Mesothelial cell of epicardium (in vitro differentiated cells): ENCODE data around the gene FADS2. TPM values are rescaled to one million over a fixed set of nuclear protein-coding genes. Genes with fewer than 3 reads are reported as not detected.

ENCODE experiments used
- DNase-seq, 2 experiments: peaks; one replicate each; pipeline ENCODE4 v3.0.0; 2021; ENCODE audit warnings: low spot score in 2 of 2; ENCODE audit not compliant: unreplicated experiment in 2 of 2
- H3K27ac Mint-ChIP-seq: 2 replicates; pipeline ENCODE4 v1.8.0; 2021; ENCODE audit warnings: mixed read lengths
- H3K27me3 Mint-ChIP-seq: 2 replicates; pipeline ENCODE4 v1.8.0; 2021; ENCODE audit warnings: low read depth, mixed read lengths
- H3K36me3 Mint-ChIP-seq: 2 replicates; pipeline ENCODE4 v1.8.0; 2021; ENCODE audit warnings: mixed read lengths
- H3K4me1 Mint-ChIP-seq: 2 replicates; pipeline ENCODE4 v1.8.0; 2021; ENCODE audit warnings: mixed read lengths
- H3K4me3 Mint-ChIP-seq: 2 replicates; pipeline ENCODE4 v1.8.0; 2021; ENCODE audit warnings: mild to moderate bottlenecking, moderate library complexity, mixed read lengths
- H3K9me3 Mint-ChIP-seq: 2 replicates; pipeline ENCODE4 v1.8.0; 2021; ENCODE audit warnings: mixed read lengths
- CTCF ChIP-seq: fragments of 200-600 bp; sonication (generic); IDR thresholded peaks from one replicate; pipeline ENCODE4 v1.5.0; 2021; ENCODE audit warnings: antibody characterized with exemption; ENCODE audit not compliant: unreplicated experiment
- microRNA-seq: library from miRNA; unstranded; fragments of <30 nt; microRNA quantifications from one replicate; pipeline ENCODE4 v1.2.0, GENCODE V29; 2021; ENCODE audit warnings: inconsistent platforms, mixed read lengths
- total RNA-seq: library from RNA; stranded (reverse); gene quantifications from 3 replicates; pipeline ENCODE4 v1.2.1, GENCODE V29; 2021

The FADS2 gene
- total RNA-seq, 1 donor from 2014 or later: 337 TPM

GRCh38 chr11:61912991-61913698 lies 85.0 kb downstream of the FADS2 start:
- Mint-ChIP-seq H3K9me3 (no peaks in the 10 kb centered on the region), H3K4me3 (no peak overlapping the region), H3K27ac (peak overlapping the region; percentile 0), H3K27me3 (peaks cover 18% of the 10 kb centered on the region), H3K4me1 (peaks cover 23% of the 10 kb centered on the region), H3K36me3 (no peaks in the 10 kb centered on the region)
- DNase-seq: no peak
- TF ChIP-seq CTCF: no peak

GRCh38 chr11:61913699-61914395 lies 85.7 kb downstream of the FADS2 start:
- Mint-ChIP-seq H3K9me3 (no peaks in the 10 kb centered on the region), H3K27me3 (peaks cover 25% of the 10 kb centered on the region), H3K36me3 (no peaks in the 10 kb centered on the region), H3K4me3 (no peak overlapping the region), H3K27ac (no peak overlapping the region), H3K4me1 (peaks cover 27% of the 10 kb centered on the region)
- TF ChIP-seq CTCF: no peak
- no peak for DNase-seq

- H3K4me1 Mint-ChIP-seq: peaks cover 28% of the 10 kb centered on the region
- DNase-seq: no peak
- no peaks in the 10 kb centered on the region for H3K9me3 Mint-ChIP-seq
- H3K27ac Mint-ChIP-seq: no peak overlapping the region
- no peaks in the 10 kb centered on the region for H3K36me3 Mint-ChIP-seq
- no peak for TF ChIP-seq CTCF
- H3K4me3 Mint-ChIP-seq: no peak overlapping the region
- H3K27me3 Mint-ChIP-seq: peaks cover 33% of the 10 kb centered on the region
These were observed 86.5 kb downstream of the FADS2 start for GRCh38 chr11:61914471-61915171.

GRCh38 chr11:61916737-61917333 lies 88.7 kb downstream of the FADS2 start:
- no peaks in the 10 kb centered on the region for H3K36me3 Mint-ChIP-seq
- H3K9me3 Mint-ChIP-seq: no peaks in the 10 kb centered on the region
- H3K4me3 Mint-ChIP-seq: peak overlapping the region; percentile 62
- peaks cover 31% of the 10 kb centered on the region for H3K4me1 Mint-ChIP-seq
- no peak overlapping the region for H3K27ac Mint-ChIP-seq
- peaks cover 40% of the 10 kb centered on the region for H3K27me3 Mint-ChIP-seq
- no peak for DNase-seq
- TF ChIP-seq CTCF: no peak

Small RNA genes lying within 50 kb of the gene (microRNA-seq; reads per million reads assigned to microRNA genes)
- not detected for gene MIR6746

Other genes with a start within 250 kb of the FADS2 start
- gene SYT7, start 247.2 kb upstream of the FADS2 start, total RNA-seq: 7.6 to 9.4 TPM (median 8.3 TPM) in 3 replicates
- 7.1 to 8.1 TPM (median 8.1 TPM) in 3 replicates for gene DAGLA, start 147.9 kb upstream of the FADS2 start, total RNA-seq
- gene MYRF, start 75.7 kb upstream of the FADS2 start, total RNA-seq: 401 to 436 TPM (median 428 TPM) in 3 replicates
- 139 to 154 TPM (median 148 TPM) in 3 replicates for gene TMEM258, start 35.7 kb upstream of the FADS2 start, total RNA-seq
- 19.5 to 20.9 TPM (median 20.3 TPM) in 3 replicates for gene FEN1, start 35.4 kb upstream of the FADS2 start, total RNA-seq
- gene FADS1, start 11.3 kb upstream of the FADS2 start, total RNA-seq: 108 to 115 TPM (median 108 TPM) in 3 replicates
- gene FADS3, start 63.2 kb downstream of the FADS2 start, total RNA-seq: 6.1 to 8.9 TPM (median 8.0 TPM) in 3 replicates
- 10.6 to 12.0 TPM (median 11.9 TPM) in 3 replicates for gene RAB3IL1, start 89.3 kb downstream of the FADS2 start, total RNA-seq
- gene BEST1, start 122.1 kb downstream of the FADS2 start, total RNA-seq: 0.64 to 1.1 TPM (median 0.90 TPM) in 3 replicates
- 1,419 to 1,500 TPM (median 1,460 TPM) in 3 replicates for gene FTH1, start 139.3 kb downstream of the FADS2 start, total RNA-seq